ENCODE data around the gene GDI2.
"Not testable (repeated sequence)": the region's sequence is repeated elsewhere in the genome, so short reads cannot be mapped to it uniquely, and the experiment has no call there.

Gene GDI2

DNA sequence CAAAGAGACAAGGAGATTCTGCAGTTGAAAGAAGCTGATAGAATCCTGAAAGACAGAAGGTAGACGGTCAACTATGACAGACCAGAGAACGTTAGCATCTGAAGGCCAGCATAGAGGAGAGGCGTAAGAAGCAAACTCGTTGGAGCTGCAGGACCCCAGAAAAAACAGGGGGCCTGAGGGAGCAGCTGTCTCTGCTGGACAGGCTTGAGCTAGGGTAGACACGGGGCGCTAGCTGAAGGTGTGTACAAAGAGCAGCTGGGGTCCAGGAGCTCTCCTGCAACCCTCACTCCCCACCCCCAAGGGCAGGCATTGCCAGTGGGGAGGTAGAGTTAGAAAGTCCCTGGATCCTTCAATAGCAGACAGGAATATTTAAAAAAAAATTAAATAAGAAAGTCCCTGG, 14.6 kb upstream of the GDI2 start:
- no peak for DNase-seq (ENCODE audit: low read depth)

DNA sequence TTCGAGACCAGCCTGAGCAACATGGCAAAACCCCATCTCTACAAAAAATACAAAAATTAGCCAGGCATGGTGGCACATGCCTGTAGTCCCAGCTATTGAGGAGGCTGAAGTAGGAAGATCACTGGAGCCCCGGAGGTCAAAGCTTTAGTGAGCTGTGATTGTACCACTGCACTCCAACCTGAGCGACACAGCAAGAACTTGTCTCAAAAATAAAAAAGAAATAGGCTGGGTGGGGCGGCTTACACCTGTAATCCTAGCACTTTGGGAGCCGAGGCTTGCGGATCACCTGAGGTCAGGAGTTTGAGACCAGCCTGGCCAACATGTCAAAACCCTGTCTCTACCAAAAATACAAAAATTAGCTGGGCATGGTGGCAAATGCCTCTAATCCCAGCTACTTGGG, 13.3 kb upstream of the GDI2 start:
- DNase-seq (ENCODE audit: low read depth): not testable (repeated sequence)

DNA sequence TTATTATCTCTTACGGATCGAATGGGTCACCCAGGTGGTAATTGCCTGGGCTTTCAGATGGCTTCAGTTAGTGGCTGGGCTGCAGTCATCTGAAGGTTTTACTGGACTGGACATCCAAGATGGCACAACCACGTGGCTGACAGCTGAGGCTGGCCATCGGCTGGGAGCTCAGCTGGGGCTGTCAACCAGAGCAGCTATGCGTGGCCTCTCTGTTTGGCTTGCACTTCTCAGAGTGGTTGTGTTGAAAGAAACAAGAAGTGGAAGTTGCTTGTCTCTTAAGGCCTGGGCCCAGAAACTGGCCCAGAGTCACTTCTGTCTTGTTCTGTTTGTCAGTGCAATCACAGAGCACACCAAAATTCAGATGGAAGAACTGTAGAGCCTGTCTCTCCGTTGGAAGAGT, 5.7 kb upstream of the GDI2 start:
- no peak for DNase-seq (ENCODE audit: low read depth)

DNA sequence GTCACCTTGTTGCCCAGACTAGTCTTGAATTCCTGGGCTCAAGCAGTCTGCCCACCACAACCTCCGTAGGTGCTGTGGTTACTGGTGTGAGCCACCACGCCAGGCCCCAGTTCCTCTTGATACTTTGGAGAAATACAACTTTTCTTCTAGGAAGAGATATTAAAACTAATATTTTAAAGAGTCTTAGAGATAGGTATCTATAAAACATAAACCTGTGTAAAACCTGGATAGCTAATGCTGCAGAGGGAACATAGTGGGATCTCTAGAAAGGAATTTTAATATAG, 4.8 kb upstream of the GDI2 start:
- DNase-seq (ENCODE audit: low read depth): no peak

DNA sequence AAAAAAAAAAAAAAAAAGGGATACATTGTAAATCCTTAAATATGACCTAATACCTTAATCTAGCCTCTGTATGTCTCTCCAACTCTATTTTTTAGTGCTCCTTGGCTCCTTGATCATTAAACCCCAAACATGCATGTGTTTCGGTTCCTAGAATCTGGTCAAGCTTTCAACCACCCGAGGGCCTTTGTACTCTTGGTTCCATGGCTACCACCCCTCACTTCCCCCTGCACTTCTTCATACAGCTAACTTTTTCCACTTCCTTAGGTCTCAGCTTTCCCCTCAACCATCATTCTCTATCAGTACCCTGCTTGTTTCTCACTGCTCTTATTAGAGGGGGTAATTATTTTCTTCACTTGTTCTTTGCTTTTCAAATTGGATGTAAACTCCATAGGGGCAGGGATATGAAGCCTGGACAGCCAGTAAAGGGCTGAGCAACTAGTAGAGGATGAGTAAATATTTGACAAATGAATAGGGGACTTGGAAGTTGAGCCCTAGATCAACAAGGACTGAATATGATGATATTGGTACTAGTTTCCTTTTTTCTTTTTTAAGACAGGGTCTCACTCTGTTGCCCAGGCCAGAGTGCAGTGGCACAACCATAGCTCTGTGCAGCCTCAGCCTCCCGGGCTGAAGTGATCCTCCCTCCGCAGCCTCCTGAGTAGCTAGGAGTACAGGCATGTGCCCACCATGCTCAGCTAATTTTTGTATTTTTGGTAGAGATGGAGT, 4.3 kb upstream of the GDI2 start:
- no peak for DNase-seq (ENCODE audit: low read depth)

DNA sequence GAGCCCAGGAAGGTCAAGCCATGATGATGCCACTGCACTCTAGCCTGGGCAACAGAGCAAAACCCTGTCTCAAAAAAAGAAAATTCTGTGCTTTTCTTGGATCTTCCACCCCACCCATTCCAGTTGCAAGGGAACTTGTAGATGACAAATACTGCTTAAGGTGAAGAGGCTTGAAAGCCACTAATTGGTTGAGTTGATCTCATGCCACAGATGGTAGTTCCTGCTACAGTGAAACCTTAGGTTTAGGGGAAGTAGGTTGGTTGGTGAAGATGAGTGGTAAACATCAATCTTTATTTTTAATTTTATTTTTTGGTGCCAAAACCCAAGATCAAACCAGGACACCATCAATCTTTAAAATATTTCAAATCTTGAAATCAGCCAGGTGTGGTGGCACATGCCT, 2.9 kb upstream of the GDI2 start:
- no peak for DNase-seq (ENCODE audit: low read depth)

DNA sequence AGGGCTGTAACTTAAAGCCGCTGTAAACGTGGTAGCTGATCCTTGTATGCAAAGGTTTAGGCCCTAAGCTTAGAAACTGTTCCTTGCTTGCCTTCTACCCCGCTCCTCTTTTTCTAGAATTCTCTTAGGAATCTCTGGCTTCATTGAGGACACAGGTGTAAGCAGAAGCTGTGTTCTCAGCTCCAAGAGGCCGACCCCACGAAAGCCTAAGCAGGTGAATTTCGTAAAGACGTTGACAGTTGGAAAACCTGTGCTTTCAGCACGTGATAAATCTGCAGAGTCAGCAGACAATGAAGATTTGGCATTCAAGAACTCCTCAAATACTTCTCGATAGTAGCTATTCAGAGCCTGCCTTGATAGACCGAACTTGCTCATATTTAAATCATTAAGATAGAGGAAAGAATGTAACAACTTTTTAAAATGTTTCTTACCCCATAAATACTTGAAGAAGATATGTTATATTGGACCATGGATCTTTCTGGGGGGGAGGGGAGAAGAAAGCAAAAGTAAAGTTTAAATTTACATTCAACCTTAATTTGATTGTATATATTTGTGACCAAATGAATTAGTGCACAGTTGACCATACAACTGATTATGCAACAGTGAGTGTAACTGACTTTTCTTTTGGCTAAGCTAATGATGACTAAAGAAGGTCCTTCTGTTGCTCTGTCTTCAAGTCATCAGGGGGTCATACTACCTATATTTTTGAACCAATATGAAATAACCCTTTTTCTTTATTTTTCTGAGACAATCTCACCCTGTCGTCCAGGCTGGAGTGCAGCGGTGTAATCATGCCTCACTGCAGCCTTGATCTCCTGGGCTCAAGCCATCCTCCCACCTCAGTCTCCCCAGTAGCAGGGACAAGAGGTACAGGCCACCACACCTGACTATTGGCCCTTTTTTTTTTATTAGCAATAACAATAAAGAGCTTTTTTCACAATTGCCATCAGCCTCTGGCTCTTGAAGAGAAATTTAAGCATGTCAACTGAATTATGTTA, 1.2 kb upstream of the GDI2 start:
- no peak for DNase-seq (ENCODE audit: low read depth)

DNA sequence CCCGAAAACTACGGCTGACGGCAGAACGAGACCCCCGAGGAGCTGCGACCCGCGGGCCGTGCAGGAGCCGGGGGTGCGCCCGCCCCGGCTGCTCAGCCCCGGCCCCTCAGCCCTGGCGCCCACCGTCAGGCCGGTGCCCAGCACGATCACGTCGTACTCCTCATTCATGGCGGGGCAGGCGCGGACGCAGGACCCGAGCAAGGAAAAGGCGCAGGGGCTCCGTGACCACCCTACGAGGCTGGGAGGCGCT, 218 bp downstream of the GDI2 start:
- DNase-seq (ENCODE audit: low read depth): no peak

DNA sequence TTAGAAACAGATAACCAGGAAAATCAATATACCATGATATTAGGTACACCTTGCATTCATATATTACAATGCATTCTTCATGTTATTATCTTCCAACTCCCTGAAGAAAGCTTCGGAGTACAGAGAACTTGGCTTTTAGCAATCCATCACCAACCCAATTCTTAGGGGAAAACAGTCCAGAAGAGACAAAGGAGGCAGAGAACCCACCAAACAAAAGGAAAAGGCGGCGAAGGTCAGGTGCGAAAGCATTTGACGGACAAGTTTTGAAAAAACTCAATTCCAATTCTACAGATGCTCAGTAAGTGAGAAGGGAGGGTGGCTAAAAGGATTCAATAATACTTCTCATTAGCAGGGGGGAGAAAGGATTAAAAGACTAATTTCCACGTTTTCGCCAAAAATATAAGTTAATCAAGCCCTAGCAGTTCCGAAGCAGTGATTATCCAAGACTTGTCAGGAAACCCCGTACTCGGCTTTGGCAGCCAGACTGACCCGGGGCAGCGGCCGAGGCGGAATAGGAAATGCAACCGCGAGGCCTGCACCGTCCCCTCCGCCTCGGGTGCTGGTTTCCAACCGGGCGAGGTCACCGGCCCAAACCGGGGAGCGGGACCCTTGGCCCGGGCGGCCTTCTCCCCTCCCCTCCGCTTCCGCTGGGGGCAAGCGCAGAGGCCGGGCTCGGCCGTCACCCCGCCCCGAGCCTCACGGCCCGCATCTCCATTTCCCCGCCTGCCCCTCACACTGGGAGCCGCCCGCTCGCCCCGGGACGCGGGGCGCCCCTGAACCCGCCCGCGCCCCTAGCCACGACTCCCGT, 747 bp downstream of the GDI2 start:
- peak; percentile 6 for DNase-seq (ENCODE audit: low read depth)

DNA sequence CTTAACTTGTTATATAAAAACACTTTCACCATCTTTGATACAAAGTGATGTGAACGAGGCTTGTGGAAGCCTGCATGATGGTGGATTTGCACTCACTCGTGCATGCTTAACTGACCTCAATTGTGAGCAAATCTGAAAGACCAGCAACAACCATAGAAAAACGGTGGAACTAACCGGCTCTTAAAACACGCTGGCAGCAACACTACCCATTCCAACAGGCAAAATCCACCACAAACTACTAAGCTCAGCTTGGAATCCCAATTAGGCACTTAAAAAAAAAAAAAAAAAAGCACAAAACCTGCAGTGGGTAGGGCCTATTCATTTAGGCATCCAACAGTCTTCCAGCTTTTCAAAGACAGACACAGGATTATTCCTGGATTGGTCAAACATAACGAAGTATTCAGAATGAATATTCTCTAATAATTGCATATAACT, 1.8 kb downstream of the GDI2 start:
- no peak for DNase-seq (ENCODE audit: low read depth)

DNA sequence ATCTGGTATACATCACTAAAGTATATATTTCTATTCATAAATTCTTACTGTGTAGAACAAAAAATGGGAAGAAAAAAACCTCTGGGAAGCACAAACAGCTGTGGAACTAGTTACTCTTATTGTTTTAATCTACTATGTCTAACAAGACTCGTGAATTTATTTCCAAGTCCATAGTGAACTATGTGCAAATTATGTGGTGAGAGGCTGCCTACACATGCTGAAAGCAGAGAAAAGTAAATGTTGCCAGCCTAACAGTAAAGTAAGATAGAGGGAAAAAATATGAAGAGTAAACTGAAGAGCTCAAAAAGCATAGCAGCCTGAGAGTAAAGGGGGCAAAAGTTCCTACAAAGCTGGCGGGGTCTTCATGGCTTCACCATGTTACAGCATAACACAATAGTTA, 3.0 kb downstream of the GDI2 start:
- no peak for DNase-seq (ENCODE audit: low read depth)

DNA sequence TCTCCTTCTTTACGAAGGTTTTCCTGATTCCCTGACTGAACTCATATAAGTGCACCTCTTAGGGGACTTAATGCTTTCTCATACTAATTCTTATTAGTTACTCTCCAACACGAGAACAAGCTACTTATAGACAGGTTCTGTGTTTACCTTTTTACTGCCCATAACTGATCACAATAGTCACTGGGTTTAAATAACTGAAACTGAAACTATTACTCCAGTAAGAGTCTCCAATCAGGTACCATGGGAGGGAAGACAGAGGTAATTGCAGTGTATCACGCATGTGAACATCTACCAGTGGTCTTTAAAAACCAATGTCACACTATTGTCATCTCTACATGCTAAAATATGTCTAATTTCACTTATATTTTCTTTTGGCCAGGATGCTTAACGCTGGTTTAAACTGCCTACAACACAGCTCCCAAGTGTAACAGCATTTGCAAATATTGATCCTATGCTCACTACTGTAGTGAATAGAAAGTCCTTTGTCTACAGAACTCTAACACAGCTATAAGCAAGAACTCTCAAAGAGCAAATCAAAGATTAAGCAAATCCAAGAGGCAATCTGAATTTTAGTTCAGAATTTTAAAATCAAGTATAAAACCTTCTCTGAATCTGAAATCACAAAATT, 3.6 kb downstream of the GDI2 start:
- no peak for DNase-seq (ENCODE audit: low read depth)

DNA sequence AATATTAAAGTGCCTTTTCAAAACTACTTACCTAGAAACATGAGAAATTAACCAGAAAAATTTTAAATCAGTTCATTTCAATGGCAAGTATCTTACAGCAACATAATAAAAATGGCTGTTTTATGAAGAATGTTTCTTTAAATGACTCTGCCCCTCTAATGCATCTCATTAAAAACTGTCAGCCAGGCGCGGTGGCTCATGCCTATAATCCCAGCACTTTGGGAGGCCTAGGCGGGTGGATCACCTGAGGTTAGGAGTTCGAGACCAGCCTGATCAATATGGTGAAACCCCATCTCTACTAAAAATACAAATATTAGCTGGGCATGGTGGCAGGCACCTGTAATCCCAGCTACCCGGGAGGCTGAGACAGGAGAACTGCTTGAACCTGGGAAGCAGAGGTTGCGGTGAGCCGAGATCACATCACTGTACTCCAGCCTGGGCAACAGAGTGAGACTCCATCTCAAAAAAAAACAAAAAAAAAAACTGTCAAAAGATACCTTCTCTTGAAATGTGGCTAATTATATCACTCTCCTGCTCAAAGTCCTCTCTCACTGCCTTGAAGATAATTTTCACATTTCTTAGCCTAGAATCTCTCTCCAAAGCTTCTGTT, 4.3 kb downstream of the GDI2 start:
- not testable (repeated sequence) for DNase-seq (ENCODE audit: low read depth)

DNA sequence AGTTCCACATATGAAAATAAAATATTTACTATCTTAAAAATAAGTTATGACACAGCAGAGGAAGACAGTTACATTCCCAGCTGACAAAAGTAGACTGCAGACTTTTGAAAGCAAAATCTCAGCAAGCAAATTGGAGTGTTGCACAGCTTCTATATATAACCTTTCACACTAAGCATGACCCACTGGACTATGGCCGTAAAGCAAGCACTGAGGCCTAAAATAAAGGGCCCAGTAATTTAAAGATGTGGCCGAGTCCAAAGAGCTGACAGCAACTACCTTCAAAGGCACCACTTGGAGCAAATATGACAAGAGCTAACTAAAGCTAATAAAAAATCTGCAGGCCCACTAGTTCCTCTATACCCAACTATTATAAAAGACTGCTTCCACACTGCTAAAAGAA, 6.5 kb downstream of the GDI2 start:
- no peak for DNase-seq (ENCODE audit: low read depth)

DNA sequence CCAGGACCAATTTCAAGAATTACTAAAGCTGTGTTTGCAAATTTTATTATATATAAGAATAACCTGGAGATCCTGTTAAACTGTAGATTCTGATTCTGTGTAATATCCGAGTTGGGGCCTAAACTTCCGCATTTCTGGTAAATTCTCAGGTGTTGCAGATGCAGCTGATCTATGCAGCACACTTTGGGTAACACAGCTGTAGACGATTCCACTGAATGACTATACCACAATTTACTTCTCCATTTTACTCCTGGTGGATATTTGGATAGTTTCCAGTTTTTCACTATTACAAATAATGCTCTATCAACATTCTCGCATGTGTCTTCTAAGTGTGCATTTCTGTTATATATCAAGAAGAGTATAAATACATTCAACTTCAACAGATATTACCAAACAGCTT, 7.5 kb downstream of the GDI2 start:
- no peak for DNase-seq (ENCODE audit: low read depth)

DNA sequence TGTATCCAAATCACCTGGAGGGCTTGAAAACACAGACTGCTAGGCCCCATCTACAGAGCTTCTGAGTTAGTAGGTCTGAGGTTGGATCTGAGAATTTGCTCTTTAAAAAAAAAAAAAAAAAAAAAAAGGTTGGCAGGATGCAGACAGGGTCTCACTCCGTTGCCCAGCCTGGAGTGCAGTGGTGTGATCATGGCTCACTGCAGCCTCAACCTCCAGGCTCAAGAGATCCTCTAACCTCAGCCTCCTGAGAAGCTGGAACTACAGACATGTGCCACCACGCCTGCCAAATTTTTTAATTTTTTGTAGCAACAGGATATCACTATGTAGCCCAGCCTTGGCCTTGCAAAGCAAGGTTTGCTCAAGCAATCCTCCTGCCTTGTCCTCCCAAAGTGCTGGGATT, 8.0 kb downstream of the GDI2 start:
- no peak for DNase-seq (ENCODE audit: low read depth)

DNA sequence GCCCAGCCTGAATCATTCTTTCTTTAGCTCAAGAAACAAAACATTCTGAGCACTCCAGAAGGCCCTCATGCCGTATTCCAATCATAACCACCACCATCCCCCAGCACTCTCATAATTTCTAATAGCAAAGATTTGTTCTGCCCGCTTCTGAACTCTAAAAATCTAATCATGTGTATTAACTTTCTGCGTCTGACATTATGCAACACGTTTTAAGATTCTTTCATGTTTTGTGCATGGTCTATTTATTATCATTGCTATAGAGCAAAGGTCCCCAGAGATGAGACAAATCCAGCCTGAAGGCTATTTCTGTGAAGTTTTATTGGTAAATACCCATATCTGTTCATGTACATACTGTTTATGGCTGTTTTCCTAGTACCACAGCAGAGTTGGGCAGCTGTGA, 8.8 kb downstream of the GDI2 start:
- DNase-seq (ENCODE audit: low read depth): no peak

DNA sequence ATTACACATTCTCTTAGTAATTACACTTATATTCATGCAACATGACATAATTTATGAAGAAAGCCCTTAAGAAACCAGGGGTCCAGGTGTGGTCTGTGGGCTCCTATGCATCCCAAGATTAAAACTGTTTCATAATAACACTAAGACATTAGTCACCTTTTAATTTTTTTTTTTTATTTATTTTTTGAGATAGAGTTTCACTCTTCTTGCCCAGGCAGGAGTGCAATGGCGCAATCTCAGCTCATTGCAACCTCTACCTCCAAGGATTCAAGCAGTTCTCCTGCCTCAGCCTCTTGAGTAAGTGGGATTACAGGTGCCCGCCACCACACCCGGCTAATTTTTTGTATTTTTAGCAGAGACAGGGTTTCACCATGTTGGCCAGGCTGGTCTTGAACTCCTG, 12.5 kb downstream of the GDI2 start:
- no peak for DNase-seq (ENCODE audit: low read depth)

DNA sequence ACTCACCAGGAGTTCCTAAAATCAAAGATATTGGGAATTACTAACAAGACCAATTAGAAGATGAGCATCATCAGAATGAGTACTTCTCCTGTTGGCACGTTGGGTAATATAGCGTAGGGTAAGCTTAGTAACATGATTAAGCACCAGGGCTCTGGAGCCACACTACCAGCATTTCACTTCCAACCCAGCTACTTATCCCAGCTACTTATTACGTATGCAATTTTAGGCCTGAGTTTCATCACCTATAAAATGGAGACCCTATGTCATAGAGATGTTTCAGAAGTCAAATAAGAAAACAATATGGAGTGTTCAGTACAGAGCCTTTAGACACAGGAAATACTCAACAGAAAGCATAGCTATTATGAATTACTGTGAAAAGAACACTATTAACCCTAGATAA, 19.0 kb downstream of the GDI2 start:
- DNase-seq (ENCODE audit: low read depth): no peak

DNA sequence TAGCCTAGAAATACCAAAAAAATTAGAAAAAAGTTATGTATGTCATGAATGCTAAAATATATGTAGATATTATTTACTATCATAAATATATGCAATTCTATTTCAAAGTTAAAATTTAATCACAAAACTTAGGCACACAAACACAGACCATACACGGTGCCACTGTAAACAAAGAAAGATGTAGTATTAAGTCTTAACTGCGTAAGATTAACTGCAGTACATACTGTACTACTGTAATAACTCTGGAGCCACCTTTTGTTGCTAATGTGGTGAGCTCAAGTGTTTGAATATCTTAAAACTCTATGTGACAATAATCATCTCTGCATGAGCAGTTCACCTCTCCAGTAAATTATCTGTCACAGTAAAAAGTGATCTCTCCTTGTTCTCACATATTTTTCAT, 23.6 kb downstream of the GDI2 start:
- DNase-seq (ENCODE audit: low read depth): no peak

DNA sequence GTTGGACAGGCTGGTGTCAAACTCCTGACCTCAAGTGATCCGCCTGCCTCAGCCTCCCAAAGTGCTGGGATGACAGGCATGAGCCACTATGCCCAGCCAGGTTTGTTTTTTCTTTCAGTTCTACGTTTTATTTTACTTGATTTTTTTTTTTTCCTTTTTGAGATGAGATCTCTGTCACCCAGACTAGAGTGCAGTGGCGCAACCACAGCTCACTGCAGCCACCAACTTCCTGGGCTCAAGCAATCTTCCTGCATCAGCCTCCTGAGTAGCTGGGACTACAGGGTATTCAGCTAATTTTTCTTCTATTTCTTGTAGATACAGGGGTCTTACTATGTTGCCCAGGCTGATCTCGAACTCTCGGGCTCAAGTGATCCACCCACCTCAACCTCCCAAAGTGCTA, 24.3 kb downstream of the GDI2 start:
- no peak for DNase-seq (ENCODE audit: low read depth)

DNA sequence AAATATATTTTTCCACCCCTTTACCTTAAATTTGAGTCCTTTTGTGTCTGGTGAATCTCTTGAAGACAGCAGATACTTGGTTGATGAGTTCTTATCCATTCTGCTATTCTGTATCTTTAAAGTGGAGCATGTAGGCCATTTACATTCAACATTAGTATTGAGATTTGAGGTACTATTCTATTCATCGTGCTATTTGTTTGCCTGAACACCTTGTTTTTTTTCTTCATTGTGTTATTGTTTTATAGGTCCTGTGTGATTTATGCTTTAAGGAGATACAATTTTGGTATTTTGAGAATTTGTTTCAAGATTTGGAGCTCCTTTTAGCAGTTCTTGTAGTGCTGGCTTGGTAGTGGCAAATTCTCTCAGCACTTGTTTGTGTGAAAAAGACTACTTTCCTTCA, 29.9 kb downstream of the GDI2 start:
- DNase-seq (ENCODE audit: low read depth): no peak
